GM12891 (cell line): ENCODE results near the gene GPR173.

Experiments
- PAX5 ChIP-seq: IDR thresholded peaks from 2 replicates; pipeline ENCODE4 v1.6.1; 2011; ENCODE audit warnings: low read length, moderate library complexity, mild to moderate bottlenecking; ENCODE audit not compliant: insufficient read depth, severe bottlenecking
- POLR2A ChIP-seq: IDR thresholded peaks from 2 replicates; pipeline ENCODE4 v1.6.1; 2011; ENCODE audit warnings: low read depth, low read length, control low read depth
- POLR2AphosphoS5 ChIP-seq: IDR thresholded peaks from 2 replicates; pipeline ENCODE4 v1.6.1; 2011; ENCODE audit warnings: low read depth, low read length, control low read depth
- POU2F2 ChIP-seq: IDR thresholded peaks from 2 replicates; pipeline ENCODE4 v1.6.1; 2011; ENCODE audit warnings: low read depth, mild to moderate bottlenecking, control low read depth, low read length, moderate library complexity
- SPI1 ChIP-seq: IDR thresholded peaks from 2 replicates; pipeline ENCODE4 v1.6.1; 2011; ENCODE audit warnings: low read depth, low read length, control low read depth
- TAF1 ChIP-seq: IDR thresholded peaks from 2 replicates; pipeline ENCODE4 v1.6.1; 2011; ENCODE audit warnings: low read depth, low read length, control low read depth

DNA sequence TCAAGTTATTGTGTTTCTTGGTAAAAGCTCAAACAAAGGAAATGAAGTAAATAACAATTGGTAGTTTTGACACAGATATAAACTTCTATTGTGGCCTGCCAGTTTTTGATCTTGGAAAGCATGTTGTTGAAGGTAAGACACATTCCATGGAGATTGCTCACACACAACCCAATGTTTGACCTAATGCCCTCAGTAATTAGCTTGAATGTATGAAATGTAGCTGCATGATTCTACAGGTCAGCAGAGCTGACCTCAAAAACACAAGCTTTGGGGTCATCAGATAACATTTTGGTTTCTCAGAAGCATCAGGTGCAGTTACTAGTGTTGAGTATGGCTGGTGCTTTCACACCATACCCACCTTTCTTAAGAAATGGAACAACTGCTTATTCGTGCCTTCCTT lies 16.5 kb downstream of the GPR173 start:
- TF ChIP-seq TAF1 (no peak), POLR2AphosphoS5 (no peak), POLR2A (no peak), PAX5 (no peak), POU2F2 (no peak), SPI1 (no peak)
